HG03039 (cell line): ENCODE data around the gene CDH18.
"Not testable (repeated sequence)": the region's sequence is repeated elsewhere in the genome, so short reads cannot be mapped to it uniquely, and the experiment has no call there.

Experiments
- ATAC-seq: cut with Tn5 transposase; IDR thresholded peaks from one replicate; pipeline ENCODE4 v1.9.1; 2021; ENCODE audit warnings: mild to moderate bottlenecking, moderate library complexity; ENCODE audit not compliant: unreplicated experiment

The CDH18 gene

DNA sequence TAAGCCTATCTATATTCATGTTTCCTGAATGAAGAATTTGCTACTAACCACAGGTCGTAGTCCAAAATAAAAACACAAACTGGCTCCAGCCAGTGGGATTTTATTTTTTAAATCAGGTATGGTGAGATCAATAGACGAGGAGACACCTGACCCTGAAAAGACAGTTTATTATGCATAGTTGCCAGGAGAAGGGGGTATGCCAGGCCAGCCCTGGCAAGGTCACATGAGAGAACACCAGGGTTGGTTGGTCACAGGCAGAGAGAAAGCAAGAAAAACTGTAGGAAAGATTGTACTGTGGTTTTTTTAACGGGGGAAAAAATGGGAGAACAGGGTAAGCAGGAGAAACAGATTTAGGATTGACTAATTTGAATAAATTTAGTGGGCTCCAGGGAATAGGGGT, 125.3 kb downstream of the CDH18 start:
- ATAC-seq: no peak

DNA sequence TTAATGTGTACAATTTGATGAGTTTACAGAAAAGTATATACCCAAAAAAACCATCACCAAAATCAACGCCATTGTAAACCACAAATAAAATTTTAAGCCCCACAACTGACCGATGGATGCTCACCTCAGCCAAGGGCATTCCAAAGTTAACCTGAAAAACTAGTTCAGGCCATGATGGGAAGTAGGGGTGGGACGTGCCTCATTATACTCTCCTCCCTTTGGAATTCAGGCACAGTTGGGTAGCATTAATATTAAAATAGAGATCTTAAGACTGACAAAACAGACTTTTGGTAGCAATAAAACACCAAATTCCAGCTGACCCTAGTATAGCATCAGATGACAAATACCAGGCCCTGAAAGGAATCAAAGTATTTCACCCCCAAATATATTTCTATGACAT, 129.0 kb downstream of the CDH18 start:
- no peak for ATAC-seq

DNA sequence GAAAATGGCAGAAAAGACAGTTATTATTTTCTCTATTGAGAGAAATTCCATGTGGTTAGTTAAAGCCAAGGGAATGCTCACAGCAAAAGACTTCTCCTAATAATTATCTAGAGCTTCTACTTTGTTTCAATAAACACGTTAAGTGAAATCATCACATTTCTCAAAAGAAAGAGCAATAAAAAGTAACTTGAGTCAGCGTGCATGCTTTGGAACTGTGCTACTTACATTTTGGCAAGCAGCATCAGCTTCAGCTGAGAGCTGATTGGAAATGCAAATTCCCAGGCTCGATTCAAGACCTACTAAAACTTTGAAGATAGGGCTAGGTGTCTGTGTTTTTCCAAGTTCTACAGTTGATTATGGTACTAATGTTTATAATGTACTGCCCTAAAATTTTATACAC, 132.1 kb downstream of the CDH18 start:
- no peak for ATAC-seq

DNA sequence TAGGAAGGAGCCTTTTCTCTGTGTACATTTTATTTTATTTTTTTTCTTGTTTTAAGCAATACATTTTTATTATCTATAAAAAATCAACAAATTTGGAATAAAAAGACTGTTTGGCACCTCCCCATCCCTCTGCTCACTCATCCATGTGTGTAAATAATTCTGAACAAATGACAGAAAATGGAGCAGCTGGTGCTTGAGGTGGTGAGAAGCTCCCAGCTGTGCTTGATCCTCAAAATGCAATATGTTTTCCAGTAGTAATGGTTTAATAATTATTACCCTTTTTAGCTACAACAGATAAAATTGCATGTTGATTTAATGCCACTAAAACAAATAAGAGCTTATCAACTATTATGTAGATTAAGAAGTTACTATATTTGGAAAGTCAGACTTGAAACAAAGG, 132.5 kb downstream of the CDH18 start:
- ATAC-seq: no peak

DNA sequence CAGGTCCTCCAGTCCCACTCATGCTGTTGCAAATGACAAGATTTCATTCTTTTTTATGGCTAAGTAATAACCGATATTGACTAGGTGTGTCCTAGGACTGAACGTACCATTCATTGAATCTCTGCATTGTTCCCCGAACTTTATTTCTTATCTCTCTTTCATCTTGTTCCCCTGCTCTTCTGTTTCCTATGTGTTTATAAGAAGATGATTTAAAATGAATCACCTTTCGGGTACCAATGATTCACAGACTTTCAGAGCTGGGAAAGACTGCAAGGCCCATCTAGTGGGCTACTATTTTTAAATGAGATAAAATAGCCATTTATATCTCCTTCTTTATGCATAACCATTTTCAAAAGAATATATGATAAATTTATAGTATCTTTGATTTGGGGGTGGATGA, 133.0 kb downstream of the CDH18 start:
- ATAC-seq: no peak

DNA sequence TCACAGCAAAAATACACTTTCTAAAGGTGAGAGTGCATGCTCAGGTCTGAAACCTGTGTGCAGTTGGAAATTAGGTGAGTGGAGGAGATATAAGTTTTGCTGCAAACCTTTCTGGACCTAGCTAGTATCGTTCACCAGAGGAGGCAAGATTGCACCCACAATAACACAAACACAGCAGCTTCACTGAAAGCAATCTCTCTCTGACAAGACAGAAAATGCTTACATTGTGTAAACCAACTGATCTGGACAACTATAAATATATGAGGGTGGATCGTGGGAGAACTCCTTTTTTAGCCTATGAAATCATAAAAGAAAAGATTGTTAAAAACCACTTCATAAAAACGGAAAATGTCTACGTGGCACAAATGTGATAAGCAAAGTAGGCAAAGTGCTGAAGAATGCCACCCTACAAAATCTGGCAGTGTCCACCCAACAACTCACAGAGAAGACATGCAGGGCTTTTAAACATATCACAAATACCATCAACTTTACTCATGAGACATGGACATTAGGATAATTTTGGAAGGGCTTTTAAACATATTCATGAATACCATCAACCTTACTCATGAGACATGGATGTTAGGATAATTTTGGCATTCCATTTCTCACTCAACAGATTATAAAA, 134.3 kb downstream of the CDH18 start:
- ATAC-seq: no peak

DNA sequence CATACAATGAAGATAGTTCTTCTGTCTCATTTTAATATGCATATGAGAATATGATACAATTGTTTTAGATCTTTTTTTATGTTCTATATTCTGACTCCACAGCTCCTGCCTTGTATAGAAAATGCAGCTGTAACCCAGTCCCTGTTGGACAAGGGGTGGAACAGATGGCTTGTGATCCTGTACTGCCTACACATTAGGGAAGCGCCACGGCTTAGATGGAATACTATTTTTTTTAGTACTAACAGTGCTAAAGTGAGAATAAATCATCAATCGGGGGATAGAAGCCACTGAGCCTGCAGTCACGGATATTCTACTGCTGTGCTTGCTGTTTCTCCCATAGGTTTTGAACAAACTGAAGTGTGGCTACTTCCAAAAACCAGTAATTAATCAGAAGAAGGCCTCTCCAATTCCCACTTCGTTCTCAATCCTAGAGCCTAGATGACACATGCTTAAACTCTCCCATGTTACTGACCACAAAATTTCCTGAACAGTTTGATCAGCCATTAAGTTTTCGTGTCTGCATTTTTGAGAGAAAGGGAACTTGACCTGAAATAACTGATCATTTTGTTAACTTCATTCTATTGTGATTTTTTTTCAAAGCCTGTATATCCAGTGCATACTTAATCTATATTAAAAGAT, 150.3 kb downstream of the CDH18 start:
- ATAC-seq: no peak

DNA sequence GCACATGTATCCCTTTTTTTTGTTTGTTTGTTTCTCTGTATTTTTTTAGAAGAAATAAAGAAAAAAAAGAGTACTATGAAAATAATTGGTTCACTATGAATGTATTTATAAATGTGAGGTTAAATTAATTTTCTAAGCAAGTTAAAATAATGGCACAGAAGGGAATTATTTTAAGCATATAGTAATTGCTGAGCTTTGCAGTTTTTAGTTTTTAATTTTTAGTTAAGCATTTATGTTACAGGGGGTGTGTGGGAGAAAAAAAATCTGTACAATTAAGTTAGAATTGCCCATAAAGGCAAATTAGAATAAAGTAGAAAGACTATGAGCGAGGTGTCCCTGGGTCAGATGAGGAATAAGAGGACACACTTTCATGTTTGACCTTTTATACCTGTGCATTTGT, 152.6 kb downstream of the CDH18 start:
- no peak for ATAC-seq

DNA sequence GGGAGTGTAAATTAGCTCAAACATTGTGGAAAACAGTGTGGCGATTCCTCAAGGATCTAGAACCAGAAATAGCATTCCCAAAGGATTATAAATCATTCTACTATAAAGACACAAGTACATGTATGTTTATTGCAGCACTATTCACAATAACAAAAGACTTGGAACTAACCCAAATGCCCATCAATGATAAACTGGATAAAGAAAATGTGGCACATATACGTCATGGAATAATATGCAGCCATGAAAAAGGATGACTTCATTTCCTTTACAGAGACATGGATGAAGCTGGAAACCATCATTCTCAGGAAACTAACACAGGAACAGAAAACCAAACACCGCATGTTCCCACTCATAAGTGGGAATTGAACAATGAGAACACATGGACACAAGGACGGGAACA, 175.3 kb downstream of the CDH18 start:
- not testable (repeated sequence) for ATAC-seq

DNA sequence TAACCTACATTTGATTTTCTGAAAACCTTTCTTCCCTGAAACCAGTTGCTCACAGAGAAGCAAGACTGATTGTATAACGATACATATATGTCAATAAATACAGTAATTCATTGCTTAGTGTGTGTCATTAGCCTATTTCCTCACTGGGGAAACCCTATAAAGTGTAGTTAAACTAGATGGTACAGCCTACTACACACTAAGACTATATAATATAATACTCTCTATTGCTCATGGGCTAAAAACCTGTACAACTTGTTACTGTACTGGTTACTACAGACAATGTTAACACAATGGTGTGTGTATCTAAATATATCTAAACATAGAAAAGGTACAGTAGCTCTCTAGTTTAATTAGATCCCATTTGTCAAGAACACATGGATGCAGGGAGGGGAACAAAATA, 181.2 kb downstream of the CDH18 start:
- no peak for ATAC-seq

DNA sequence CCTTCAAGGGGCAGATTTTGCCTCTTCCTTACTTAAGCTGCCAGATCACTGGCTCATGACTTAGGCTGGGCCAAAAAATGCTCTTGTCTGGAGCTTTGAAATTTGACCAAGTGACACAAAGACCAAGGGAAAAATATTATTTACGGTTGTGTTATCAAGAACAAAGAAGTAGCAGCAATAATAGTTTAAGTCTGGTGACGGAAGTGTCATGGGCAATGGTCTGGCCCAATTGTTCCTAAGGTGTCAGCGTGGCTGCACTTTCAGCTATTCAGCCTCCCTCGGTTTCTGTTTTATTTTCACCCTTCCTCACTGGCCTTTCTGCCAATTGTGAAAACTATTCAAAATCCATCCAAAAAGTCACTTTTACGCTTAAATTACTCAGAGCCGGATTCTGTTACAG, 185.3 kb downstream of the CDH18 start:
- no peak for ATAC-seq

DNA sequence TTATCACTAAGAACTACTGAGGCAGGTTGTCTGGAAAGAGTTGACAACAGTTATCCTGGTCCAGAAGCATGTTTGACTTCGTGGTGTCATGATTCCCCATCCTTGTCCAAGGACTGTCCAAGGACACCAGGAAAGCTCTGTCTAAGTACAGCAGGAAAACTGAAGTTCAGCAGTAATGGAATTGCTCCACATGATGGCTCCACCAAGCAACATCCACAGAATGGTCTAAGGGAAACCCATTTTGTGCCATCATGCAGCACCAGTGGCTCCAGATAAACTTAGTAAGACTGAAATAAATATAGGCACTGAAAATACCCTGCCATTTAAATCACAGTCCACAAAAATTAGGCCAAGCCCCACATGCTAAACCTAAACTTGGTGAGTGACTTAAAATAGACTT, 192.8 kb downstream of the CDH18 start:
- no peak for ATAC-seq

DNA sequence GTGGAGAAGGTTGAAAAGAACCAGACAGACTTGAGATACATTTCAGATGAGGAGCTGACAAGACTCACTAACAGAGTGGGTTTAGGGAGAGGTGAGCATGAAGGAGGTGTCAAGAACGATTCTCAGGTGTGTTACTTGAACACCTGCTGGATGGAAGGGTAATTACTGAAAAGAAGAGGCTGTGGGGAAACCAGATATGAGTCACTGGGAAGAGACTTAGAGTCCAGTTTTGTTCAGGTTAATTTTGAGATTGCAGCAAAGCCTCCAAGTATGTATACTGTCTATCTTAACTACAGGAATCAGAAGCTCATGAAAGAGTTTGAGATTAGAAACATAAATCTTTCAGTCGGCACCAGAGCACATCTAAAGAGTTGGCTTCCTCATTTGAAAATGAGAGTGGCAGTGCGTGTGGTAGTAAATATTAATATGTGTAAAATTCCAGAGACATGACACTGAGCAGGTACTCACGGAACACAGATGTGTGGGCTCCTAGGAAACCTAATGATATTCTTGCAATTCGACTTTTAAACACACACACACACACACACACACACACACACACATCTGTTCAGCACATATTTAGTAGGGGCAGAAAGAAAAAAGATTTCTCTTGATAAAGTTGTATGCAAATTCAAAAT, 197.1 kb downstream of the CDH18 start:
- ATAC-seq: no peak

DNA sequence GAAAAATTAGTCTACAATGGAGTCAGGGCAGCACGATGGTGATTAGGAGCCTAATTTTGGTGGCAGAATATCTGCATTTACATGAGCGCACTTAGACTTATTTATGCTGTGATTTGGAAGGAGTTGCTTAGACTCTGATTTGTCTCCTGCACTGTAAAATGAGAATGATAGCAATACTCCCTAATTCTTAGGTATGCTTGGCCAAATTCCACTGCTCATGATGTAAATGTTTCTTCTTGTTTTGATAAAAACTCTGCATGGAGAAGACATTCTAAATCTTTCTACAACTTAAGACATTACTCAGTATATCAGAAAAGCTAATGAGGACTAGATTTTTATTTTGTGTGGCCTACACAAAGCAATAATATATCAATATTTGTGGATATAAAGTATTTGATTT, 205.4 kb downstream of the CDH18 start:
- no peak for ATAC-seq

DNA sequence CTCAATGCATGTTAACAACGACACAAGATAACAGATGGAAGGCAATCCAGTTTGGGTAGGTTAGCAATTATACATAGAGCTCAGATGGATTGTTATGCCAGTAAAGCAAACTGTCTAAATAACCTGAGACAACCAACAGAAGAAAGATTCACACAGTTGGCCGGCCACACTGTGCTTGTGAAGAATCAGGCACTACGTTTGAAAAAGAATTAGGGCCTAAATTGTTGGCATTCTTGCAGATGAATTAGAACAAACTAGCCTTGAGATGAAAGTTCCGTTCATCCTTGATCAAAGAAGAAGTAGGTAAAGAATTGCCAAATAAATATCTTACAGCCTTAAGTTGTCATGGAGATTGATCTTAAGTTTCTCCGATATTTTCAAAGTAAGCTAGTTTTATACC, 210.6 kb downstream of the CDH18 start:
- no peak for ATAC-seq

DNA sequence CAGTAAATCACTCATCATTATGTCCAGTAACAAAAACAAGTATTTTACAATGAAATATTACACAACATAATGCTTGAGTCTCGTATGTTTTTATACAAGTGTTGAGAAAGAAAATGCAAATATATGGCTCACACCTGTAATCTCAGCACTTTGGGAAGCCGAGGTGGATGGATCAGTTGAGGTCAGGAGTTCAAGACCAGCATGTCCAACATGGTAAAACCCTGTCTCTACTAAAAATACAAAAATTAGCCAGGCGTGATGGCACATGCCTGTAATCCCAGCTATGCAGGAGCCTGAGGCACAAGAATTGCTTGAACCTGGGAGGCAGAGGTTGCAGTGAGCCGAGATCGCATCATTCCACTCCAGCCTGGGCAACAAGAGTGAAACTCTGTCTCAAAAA, 211.1 kb downstream of the CDH18 start:
- not testable (repeated sequence) for ATAC-seq

DNA sequence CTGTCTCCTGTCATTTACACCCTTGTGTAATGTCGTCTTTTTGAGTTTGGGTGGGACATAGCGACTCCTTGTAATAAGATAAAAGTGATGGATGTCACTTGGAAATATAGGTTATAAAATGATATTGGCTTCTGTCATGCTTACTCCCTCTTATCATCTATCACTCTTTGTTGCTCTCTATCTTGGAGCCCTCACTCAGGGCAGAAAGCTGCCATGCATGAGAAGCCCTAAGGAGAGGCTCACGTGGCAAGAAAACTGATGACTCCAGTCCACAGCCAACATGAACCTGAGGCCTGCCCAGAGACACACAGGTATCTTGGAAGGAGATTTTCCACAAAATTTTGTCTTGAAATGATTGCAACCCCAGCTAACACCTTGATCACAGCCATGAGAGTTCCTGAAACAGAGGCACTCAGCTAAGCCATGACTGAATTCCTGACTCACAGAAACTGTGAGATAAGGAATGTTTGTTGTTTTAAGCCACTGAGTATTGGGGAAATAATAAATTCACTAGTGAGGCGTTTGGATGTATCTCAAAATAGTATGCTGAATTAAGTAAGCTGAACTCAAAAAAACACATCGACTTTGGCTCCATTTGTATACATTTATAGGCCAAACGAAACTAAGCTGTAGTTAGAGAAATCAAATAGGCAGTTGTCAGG, 216.7 kb downstream of the CDH18 start:
- ATAC-seq: no peak

DNA sequence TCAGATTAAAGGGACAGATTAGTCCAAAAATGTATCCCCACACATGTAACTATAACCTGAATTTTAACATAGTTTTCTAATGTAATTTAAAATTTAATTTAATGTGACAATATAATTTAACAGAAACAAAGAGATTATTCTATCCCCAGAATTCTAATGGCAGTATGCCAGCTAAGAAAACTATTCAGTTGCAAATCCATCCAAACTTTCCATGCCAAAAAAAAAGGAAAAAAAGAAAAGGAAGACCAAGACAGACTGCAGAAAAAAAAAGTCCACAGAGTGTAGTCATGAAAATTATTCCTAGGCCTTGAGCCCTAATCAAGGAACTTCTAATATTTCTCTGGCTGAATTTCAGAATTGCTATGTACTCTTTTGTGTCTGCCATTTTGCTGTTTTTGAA, 217.6 kb downstream of the CDH18 start:
- no peak for ATAC-seq

DNA sequence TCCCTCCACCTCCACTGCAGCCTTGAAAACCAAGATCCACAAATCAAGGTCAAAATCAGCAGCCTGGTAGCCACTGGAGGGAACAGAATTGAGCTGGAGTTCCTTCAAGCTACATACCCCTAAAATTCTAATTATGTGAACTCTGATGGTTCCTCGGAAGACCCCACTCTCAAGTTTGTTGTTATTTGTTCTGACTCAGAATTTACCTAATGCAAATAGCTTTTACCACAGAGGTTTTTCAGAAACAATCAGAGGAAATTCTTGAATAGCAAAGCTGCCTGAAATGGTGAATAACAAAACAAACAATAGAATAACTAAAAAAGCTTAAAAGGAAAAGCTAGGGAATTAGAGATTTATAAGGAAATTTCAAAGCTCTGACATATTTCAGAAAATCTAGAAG, 220.0 kb downstream of the CDH18 start:
- ATAC-seq: no peak

DNA sequence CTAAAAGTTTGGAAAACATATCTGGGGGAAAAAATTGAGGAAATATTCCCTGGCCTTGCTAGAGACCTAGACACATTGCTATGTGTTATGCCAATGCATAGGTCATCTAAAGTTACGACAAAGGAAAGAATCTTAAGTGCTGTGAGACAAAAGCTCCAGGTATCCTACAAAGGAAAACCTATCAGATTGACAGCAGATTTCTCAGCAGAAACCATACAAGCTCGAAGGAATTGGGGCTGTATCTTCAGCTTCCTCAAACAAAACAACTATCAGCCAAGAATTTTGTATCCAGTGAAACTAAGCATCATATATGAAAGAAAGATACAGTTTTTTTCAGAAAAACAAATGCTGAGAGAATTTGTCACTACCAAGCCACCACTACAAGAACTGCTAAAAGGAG, 234.4 kb downstream of the CDH18 start:
- ATAC-seq: no peak

DNA sequence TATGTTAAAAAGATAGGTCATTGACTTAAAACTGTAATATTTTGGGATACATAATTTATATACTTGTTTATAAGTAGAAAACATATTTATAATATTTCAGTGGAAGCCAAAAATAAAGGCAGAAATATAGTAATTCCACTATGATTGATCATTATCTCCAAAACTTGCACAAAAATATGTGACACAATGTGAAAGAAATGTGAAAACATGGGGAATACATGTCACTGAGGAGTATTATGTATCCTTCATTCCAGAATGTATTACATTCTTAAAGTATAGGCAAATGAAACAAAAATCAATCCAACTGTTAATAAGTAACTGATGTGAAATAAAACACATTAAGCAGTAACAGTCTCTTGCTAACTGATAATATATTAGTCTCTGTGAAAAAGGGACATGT, 236.7 kb downstream of the CDH18 start:
- ATAC-seq: no peak

DNA sequence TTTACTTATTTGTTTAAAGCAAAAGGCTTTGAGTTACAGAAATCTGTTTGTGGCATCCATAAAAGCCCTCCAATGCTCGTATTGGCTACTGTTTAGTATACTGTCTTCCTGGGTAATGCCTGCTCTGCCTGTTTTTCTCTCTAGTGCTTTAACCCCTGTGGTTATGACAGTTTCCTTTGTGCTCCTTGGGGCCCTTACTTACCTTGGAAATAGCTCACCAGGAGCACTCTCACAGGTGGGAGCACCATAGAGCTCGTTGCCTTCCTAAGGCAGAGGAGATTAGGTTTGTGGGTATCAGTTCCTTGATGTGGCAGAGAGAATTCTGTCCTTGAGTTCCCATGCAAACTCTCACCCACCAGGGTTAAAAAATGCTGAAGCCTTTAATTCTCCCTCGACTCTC, 242.8 kb downstream of the CDH18 start:
- no peak for ATAC-seq
